CD8-positive, alpha-beta memory T cell (primary cell): ENCODE results near the gene CEBPB. TPM values are rescaled to one million over a fixed set of nuclear protein-coding genes. Genes with fewer than 3 reads are reported as not detected.
A peak's percentile ranks its signal among the peaks of the same experiment; 100 is the strongest.

Experiments used
- CTCF ChIA-PET: fragments of 350-600 bp; sonication (Branson Sonifier 250); formaldehyde crosslinking; loops from one replicate; lab custom pipeline; 2021; ENCODE audit warnings: antibody characterized with exemption; lab: Charles Lee
- POLR2A ChIA-PET: fragments of 350-600 bp; sonication (Branson Sonifier 250); formaldehyde crosslinking; loops from one replicate; lab custom pipeline; 2021; ENCODE audit warnings: antibody characterized with exemption; lab: Charles Lee
- DNase-seq, 5 donors: peaks; one replicate each; pipeline versions ENCODE4 v3.0.0 to v3.0.0-alpha.2; 2020 to 2022; ENCODE audit warnings: mixed read lengths in 1 of 5
- H3K27ac ChIP-seq: one replicate; pipeline ENCODE4 v1.7.0; 2013; ENCODE audit warnings: low read depth, mild to moderate bottlenecking, low read length, moderate library complexity
- H3K27me3 ChIP-seq: 2 replicates; pipeline ENCODE4 v1.7.0; 2013; ENCODE audit warnings: low read length, mild to moderate bottlenecking; ENCODE audit not compliant: insufficient read depth, poor library complexity, severe bottlenecking
- H3K36me3 ChIP-seq: 2 replicates; pipeline ENCODE4 v1.7.0; 2013; ENCODE audit warnings: mild to moderate bottlenecking, low read length, moderate library complexity; ENCODE audit not compliant: insufficient read depth
- H3K4me1 ChIP-seq: 2 replicates; pipeline ENCODE4 v1.7.0; 2013; ENCODE audit warnings: mild to moderate bottlenecking, low read length, moderate library complexity; ENCODE audit not compliant: insufficient read depth
- H3K4me3 ChIP-seq: 2 replicates; pipeline ENCODE4 v1.7.0; 2013; ENCODE audit warnings: mild to moderate bottlenecking, low read length
- H3K9me3 ChIP-seq: 2 replicates; pipeline ENCODE4 v1.7.0; 2013; ENCODE audit warnings: mild to moderate bottlenecking, low read length
- H3K27ac Mint-ChIP-seq, 8 donors: one replicate each; pipeline ENCODE4 v1.8.0; 2020 to 2021; ENCODE audit warnings: mixed read lengths in 8 of 8, mild to moderate bottlenecking in 6 of 8, inconsistent platforms in 3 of 8, moderate library complexity in 3 of 8
- H3K27me3 Mint-ChIP-seq, 2 donors: one replicate each; pipeline ENCODE4 v1.8.0; 2020 to 2021; ENCODE audit warnings: mixed read lengths in 2 of 2, mild to moderate bottlenecking in 1 of 2, moderate library complexity in 1 of 2
- H3K36me3 Mint-ChIP-seq, 3 donors: one replicate each; pipeline ENCODE4 v1.8.0; 2020 to 2021; ENCODE audit warnings: mixed read lengths in 3 of 3, inconsistent platforms in 1 of 3, mild to moderate bottlenecking in 1 of 3
- H3K4me1 Mint-ChIP-seq, 3 donors: one replicate each; pipeline ENCODE4 v1.8.0; 2020 to 2021; ENCODE audit warnings: mixed read lengths in 3 of 3, inconsistent platforms in 1 of 3, mild to moderate bottlenecking in 1 of 3
- H3K4me3 Mint-ChIP-seq, 7 donors: one replicate each; pipeline ENCODE4 v1.8.0; 2020 to 2021; ENCODE audit warnings: mixed read lengths in 7 of 7, mild to moderate bottlenecking in 6 of 7, moderate library complexity in 4 of 7, inconsistent platforms in 2 of 7
- H3K9me3 Mint-ChIP-seq, 5 donors: one replicate each; pipeline ENCODE4 v1.8.0; 2020 to 2022; ENCODE audit warnings: mixed read lengths in 5 of 5, mild to moderate bottlenecking in 3 of 5, moderate library complexity in 2 of 5, inconsistent platforms in 1 of 5
- polyA plus RNA-seq: library from polyadenylated mRNA; unstranded; fragments of 300-500 nt; fragmentation: Illumina TruSeq; gene quantifications from one replicate; pipeline ENCODE4 v1.2.3, GENCODE V29; 2021
- total RNA-seq, 2 experiments: library from RNA; stranded (reverse); gene quantifications; one replicate each; pipeline ENCODE4 v1.2.3, GENCODE V29; 2021

Gene CEBPB
- total and polyA plus RNA-seq, 3 experiments from 2014 or later = 25.3 to 29.1 (median 27.0) TPM

DNA sequence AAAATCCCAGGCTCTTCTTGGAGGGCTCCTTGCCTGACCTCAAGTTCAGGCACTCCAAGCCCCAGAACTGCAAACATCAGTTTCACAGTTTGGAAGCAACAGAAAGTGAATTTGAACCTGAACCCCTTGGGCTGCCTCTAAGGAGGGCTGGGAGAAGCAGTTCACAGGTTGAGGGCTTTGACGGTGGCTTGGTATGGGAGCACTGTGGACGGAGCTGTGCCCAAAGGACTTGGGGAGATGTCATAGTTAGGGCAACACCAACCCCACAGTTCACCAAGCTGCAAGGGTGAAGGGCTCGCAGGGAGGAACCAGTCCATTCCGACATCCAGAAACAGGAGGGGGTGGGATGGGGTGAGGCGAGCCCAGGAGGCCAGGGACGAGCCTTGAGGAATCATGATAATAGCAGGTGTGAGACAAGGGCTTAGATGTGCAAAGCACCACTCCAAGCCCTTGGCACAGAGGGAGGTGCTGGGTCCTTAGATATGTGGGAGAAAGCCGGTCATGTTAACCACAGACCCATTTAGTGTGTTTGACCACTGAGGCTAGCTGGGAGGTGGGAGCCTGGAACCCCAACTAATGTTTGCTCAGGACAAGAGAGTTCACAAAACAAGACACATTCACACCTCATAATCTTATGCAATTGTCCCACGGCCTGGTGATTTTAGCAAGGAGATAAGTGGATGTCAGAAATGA is 4.3 kb downstream of the CEBPB start:
- ChIA-PET CTCF (interaction anchor here (1.0 kb wide), 1 partner anchor 16 kb away, joined by 3 read pairs; no protein-coding TSS in a partner anchor), POLR2A (no interaction called here)
- Histone ChIP-seq H3K27ac (no peak overlapping the region), H3K4me1 (peaks cover 22% of the 10 kb centered on the region), H3K4me3 (no peak overlapping the region), H3K27me3 (no peaks in the 10 kb centered on the region), H3K9me3 (no peaks in the 10 kb centered on the region), H3K36me3 (no peaks in the 10 kb centered on the region)
- no peak for DNase-seq
- H3K9me3 Mint-ChIP-seq = no peaks in the 10 kb centered on the region
- peaks cover 0 to 2% of the 10 kb centered on the region in 2 donors for H3K27me3 Mint-ChIP-seq
- H3K36me3 Mint-ChIP-seq = peaks cover 2 to 14% (median 7%) of the 10 kb centered on the region in 3 donors
- peak overlapping the region in 5 of 7 donors; percentile 15 to 66 (median 41) for H3K4me3 Mint-ChIP-seq
- H3K4me1 Mint-ChIP-seq = peaks cover 31 to 35% (median 35%) of the 10 kb centered on the region in 3 donors
- H3K27ac Mint-ChIP-seq = peak overlapping the region in 5 of 8 donors; percentile 33 to 72 (median 38)

GRCh38 chr20:50195524-50196120 is 5.0 kb downstream of the CEBPB start:
- Histone ChIP-seq H3K4me1 (peaks cover 22% of the 10 kb centered on the region), H3K4me3 (no peak overlapping the region), H3K27me3 (no peaks in the 10 kb centered on the region), H3K36me3 (no peaks in the 10 kb centered on the region), H3K27ac (no peak overlapping the region), H3K9me3 (no peaks in the 10 kb centered on the region)
- no peaks in the 10 kb centered on the region for H3K9me3 Mint-ChIP-seq
- peak overlapping the region in 2 of 8 donors; percentile 47 to 72 for H3K27ac Mint-ChIP-seq
- peaks cover 31 to 35% (median 35%) of the 10 kb centered on the region in 3 donors for H3K4me1 Mint-ChIP-seq
- peaks cover 0 to 2% of the 10 kb centered on the region in 2 donors for H3K27me3 Mint-ChIP-seq
- peak overlapping the region in 1 of 7 donors; percentile 66 for H3K4me3 Mint-ChIP-seq
- DNase-seq = no peak
- ChIA-PET POLR2A (no interaction called here), CTCF (no interaction called here)
- H3K36me3 Mint-ChIP-seq = peaks cover 2 to 14% (median 7%) of the 10 kb centered on the region in 3 donors

- H3K27me3 Mint-ChIP-seq = peaks cover 0 to 2% of the 10 kb centered on the region in 2 donors
- Histone ChIP-seq H3K27ac (no peak overlapping the region), H3K36me3 (no peaks in the 10 kb centered on the region), H3K9me3 (no peaks in the 10 kb centered on the region), H3K4me3 (no peak overlapping the region), H3K27me3 (no peaks in the 10 kb centered on the region), H3K4me1 (peaks cover 22% of the 10 kb centered on the region)
- peak overlapping the region in 1 of 8 donors; percentile 47 for H3K27ac Mint-ChIP-seq
- H3K4me3 Mint-ChIP-seq = no peak overlapping the region
- ChIA-PET POLR2A (no interaction called here), CTCF (interaction anchor here (1.1 kb wide), 1 partner anchor 268 kb away, joined by 3 read pairs; no protein-coding TSS in a partner anchor)
- no peak for DNase-seq
- no peaks in the 10 kb centered on the region for H3K9me3 Mint-ChIP-seq
- H3K36me3 Mint-ChIP-seq = peaks cover 2 to 14% (median 7%) of the 10 kb centered on the region in 3 donors
- peaks cover 31 to 35% (median 35%) of the 10 kb centered on the region in 3 donors for H3K4me1 Mint-ChIP-seq
Observed at GRCh38 chr20:50196248-50196647, 5.6 kb downstream of the CEBPB start.

DNA sequence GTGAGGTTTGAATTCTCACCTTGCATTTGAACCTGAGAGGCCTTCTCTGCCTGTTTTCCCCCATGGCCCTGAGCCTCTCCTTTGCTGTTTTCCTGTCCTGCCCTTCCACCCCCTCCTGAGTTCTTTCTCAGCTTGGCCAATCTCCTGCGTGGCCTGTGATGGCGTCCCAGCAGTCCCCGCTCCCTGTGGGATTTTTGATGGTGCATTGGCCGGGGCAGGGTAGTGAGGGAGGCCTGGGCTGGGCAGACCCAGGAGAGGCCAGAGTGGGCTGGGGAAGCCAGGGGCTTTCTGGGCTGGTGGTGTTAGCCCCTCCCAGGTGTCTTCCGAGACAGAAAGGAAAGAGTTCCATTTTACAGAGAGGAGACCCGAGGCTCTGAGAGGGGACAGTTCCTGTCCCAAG is 6.3 kb downstream of the CEBPB start:
- no peaks in the 10 kb centered on the region for H3K36me3 ChIP-seq
- peaks cover 22% of the 10 kb centered on the region for H3K4me1 ChIP-seq
- H3K4me3 Mint-ChIP-seq = no peak overlapping the region
- peaks cover 31 to 35% (median 35%) of the 10 kb centered on the region in 3 donors for H3K4me1 Mint-ChIP-seq
- no peak for DNase-seq
- no peaks in the 10 kb centered on the region for H3K9me3 ChIP-seq
- no peak overlapping the region for H3K4me3 ChIP-seq
- peaks cover 2 to 14% (median 7%) of the 10 kb centered on the region in 3 donors for H3K36me3 Mint-ChIP-seq
- H3K27me3 Mint-ChIP-seq = peaks cover 0 to 2% of the 10 kb centered on the region in 2 donors
- ChIA-PET CTCF (interaction anchor here (1.1 kb wide), 1 partner anchor 268 kb away, joined by 3 read pairs; no protein-coding TSS in a partner anchor), POLR2A (no interaction called here)
- H3K9me3 Mint-ChIP-seq = no peaks in the 10 kb centered on the region
- no peak overlapping the region for H3K27ac ChIP-seq
- H3K27me3 ChIP-seq = no peaks in the 10 kb centered on the region
- H3K27ac Mint-ChIP-seq = no peak overlapping the region

GRCh38 chr20:50197463-50198179 is 7.0 kb downstream of the CEBPB start:
- Mint-ChIP-seq H3K9me3 (no peaks in the 10 kb centered on the region), H3K4me1 (peaks cover 26 to 30% (median 29%) of the 10 kb centered on the region in 3 donors), H3K4me3 (no peak overlapping the region), H3K36me3 (peaks cover 2 to 11% (median 7%) of the 10 kb centered on the region in 3 donors), H3K27me3 (no peaks in the 10 kb centered on the region), H3K27ac (no peak overlapping the region)
- Histone ChIP-seq H3K9me3 (no peaks in the 10 kb centered on the region), H3K4me1 (peaks cover 20% of the 10 kb centered on the region), H3K27ac (no peak overlapping the region), H3K4me3 (no peak overlapping the region), H3K27me3 (no peaks in the 10 kb centered on the region), H3K36me3 (no peaks in the 10 kb centered on the region)
- ChIA-PET CTCF (no interaction called here), POLR2A (no interaction called here)
- no peak for DNase-seq

DNA sequence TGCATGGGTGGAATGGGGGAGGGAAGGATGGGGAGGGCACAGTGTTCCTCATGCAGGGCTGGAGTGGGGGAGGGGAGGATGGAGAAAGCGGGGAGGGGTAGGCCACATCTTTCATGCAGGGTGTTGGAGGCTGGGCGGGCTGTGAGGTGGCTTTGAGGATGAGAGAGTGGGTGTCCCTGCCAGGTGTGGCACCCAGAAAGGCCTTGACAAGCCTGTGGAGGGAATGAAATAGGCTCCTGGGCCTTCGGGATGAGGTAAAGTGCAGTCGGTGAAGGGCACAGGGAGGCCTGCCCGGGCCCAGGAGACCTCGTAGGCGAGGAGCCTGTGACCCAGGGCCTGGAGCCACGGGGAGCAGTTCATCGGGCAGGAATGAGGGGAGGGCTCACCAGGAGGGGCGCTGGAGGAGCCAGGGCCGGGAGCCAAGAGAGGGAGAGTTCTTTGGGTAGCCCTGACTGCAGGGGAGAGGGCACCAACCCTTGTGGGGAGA is 7.6 kb downstream of the CEBPB start:
- Mint-ChIP-seq H3K36me3 (peaks cover 2 to 9% (median 7%) of the 10 kb centered on the region in 3 donors), H3K27ac (peak overlapping the region in 1 of 8 donors; percentile 64), H3K4me3 (no peak overlapping the region), H3K4me1 (peaks cover 20 to 24% (median 23%) of the 10 kb centered on the region in 3 donors), H3K27me3 (no peaks in the 10 kb centered on the region), H3K9me3 (no peaks in the 10 kb centered on the region)
- H3K36me3 ChIP-seq = no peaks in the 10 kb centered on the region
- no peak overlapping the region for H3K27ac ChIP-seq
- peaks cover 14% of the 10 kb centered on the region for H3K4me1 ChIP-seq
- no peak overlapping the region for H3K4me3 ChIP-seq
- no peak for DNase-seq
- no peaks in the 10 kb centered on the region for H3K9me3 ChIP-seq
- no peaks in the 10 kb centered on the region for H3K27me3 ChIP-seq
- CTCF ChIA-PET = no interaction called here
- POLR2A ChIA-PET = no interaction called here

GRCh38 chr20:50198716-50199115 is 8.1 kb downstream of the CEBPB start:
- H3K27ac Mint-ChIP-seq = no peak overlapping the region
- no peaks in the 10 kb centered on the region for H3K9me3 ChIP-seq
- H3K27me3 ChIP-seq = no peaks in the 10 kb centered on the region
- POLR2A ChIA-PET = no interaction called here
- H3K27ac ChIP-seq = no peak overlapping the region
- CTCF ChIA-PET = interaction anchor here (1.2 kb wide), 1 partner anchor 266 kb away, joined by 4 read pairs; no protein-coding TSS in a partner anchor
- H3K4me1 Mint-ChIP-seq = peaks cover 15 to 19% (median 18%) of the 10 kb centered on the region in 3 donors
- peaks cover 4 to 10% (median 8%) of the 10 kb centered on the region in 3 donors for H3K36me3 Mint-ChIP-seq
- H3K4me3 Mint-ChIP-seq = no peak overlapping the region
- H3K36me3 ChIP-seq = no peaks in the 10 kb centered on the region
- H3K4me3 ChIP-seq = no peak overlapping the region
- peaks cover 0 to 5% (median 3%) of the 10 kb centered on the region in 5 donors for H3K9me3 Mint-ChIP-seq
- H3K4me1 ChIP-seq = peaks cover 9% of the 10 kb centered on the region
- DNase-seq = no peak
- H3K27me3 Mint-ChIP-seq = no peaks in the 10 kb centered on the region
